Activated CD8-positive, alpha-beta memory T cell treated with anti-CD3 and anti-CD28 coated beads for 24 hours (primary cell): ENCODE measurements around the gene SDK1.

Source experiments
- DNase-seq: peaks from one replicate; pipeline ENCODE4 v3.0.0-alpha.2; 2020

SDK1 gene

GRCh38 chr7:3893789-3894153, 592.7 kb downstream of the SDK1 start:
- no peak for DNase-seq

GRCh38 chr7:3895341-3896116, 594.5 kb downstream of the SDK1 start:
- DNase-seq, result no peak

GRCh38 chr7:3896169-3896765, 595.2 kb downstream of the SDK1 start:
- no peak for DNase-seq

- DNase-seq, result no peak
Measured at GRCh38 chr7:3897430-3898372, 596.6 kb downstream of the SDK1 start.

GRCh38 chr7:3899559-3899991, 598.5 kb downstream of the SDK1 start:
- no peak for DNase-seq

GRCh38 chr7:3908153-3908552, 607.1 kb downstream of the SDK1 start:
- DNase-seq, result no peak

GRCh38 chr7:3909128-3909527, 608.1 kb downstream of the SDK1 start:
- DNase-seq, result no peak

GRCh38 chr7:3910054-3910453, 609.0 kb downstream of the SDK1 start:
- DNase-seq, result no peak

- DNase-seq, result no peak
Measured at GRCh38 chr7:3911685-3912084, 610.6 kb downstream of the SDK1 start.

GRCh38 chr7:3912291-3912690, 611.2 kb downstream of the SDK1 start:
- no peak for DNase-seq

GRCh38 chr7:3914051-3914775, 613.2 kb downstream of the SDK1 start:
- no peak for DNase-seq

- DNase-seq, result no peak
Measured at GRCh38 chr7:3915337-3915878, 614.4 kb downstream of the SDK1 start.

- no peak for DNase-seq
Measured at GRCh38 chr7:3916146-3916545, 615.1 kb downstream of the SDK1 start.

GRCh38 chr7:3917436-3917835, 616.4 kb downstream of the SDK1 start:
- DNase-seq, result no peak

GRCh38 chr7:3918576-3918975, 617.5 kb downstream of the SDK1 start:
- DNase-seq, result no peak

GRCh38 chr7:3922175-3922635, 621.2 kb downstream of the SDK1 start:
- DNase-seq, result no peak

GRCh38 chr7:3923307-3923918, 622.4 kb downstream of the SDK1 start:
- DNase-seq, result no peak

GRCh38 chr7:3924277-3924676, 623.2 kb downstream of the SDK1 start:
- DNase-seq, result no peak

GRCh38 chr7:3927446-3928110, 626.5 kb downstream of the SDK1 start:
- DNase-seq, result no peak

- DNase-seq, result no peak
Measured at GRCh38 chr7:3928727-3929515, 627.9 kb downstream of the SDK1 start.

- DNase-seq, result no peak
Measured at GRCh38 chr7:3931843-3932242, 630.8 kb downstream of the SDK1 start.
